ENCODE results near the gene DHRS1.

- TF ChIP-seq, protein P1, sequence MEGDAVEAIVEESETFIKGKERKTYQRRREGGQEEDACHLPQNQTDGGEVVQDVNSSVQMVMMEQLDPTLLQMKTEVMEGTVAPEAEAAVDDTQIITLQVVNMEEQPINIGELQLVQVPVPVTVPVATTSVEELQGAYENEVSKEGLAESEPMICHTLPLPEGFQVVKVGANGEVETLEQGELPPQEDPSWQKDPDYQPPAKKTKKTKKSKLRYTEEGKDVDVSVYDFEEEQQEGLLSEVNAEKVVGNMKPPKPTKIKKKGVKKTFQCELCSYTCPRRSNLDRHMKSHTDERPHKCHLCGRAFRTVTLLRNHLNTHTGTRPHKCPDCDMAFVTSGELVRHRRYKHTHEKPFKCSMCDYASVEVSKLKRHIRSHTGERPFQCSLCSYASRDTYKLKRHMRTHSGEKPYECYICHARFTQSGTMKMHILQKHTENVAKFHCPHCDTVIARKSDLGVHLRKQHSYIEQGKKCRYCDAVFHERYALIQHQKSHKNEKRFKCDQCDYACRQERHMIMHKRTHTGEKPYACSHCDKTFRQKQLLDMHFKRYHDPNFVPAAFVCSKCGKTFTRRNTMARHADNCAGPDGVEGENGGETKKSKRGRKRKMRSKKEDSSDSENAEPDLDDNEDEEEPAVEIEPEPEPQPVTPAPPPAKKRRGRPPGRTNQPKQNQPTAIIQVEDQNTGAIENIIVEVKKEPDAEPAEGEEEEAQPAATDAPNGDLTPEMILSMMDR (IDR thresholded peaks at IDR 0.05), result no peak
- no peak for TF ChIP-seq POLR2A (IDR thresholded peaks at IDR 0.05)
These were observed 26.4 kb upstream of the DHRS1 start for GRCh38 chr14:24325963-24326362.

Data from vagina (tissue), 2 donors.